PC-9 (cell line): Measurements from ENCODE around the gene MYLK. TPM values are rescaled to one million over a fixed set of nuclear protein-coding genes. Genes with fewer than 3 reads are reported as not detected.

Experiments
- BruUV-seq: library from RNA; stranded (reverse); fragments of 400-500 nt; replicated peaks from 2 replicates; lab custom pipeline; 2021; lab: Mats Ljungman, UMichigan
- CTCF ChIA-PET: fragments of 300-600 bp; sonication (Branson Sonifier 250); formaldehyde crosslinking; loops from one replicate; lab custom pipeline; 2022; ENCODE audit warnings: antibody characterized with exemption; lab: Charles Lee
- POLR2A ChIA-PET: fragments of 300-600 bp; sonication (Branson Sonifier 250); formaldehyde crosslinking; loops from one replicate; lab custom pipeline; 2022; ENCODE audit warnings: antibody characterized with exemption; ENCODE audit not compliant: unreplicated experiment; lab: Charles Lee
- DNase-seq, 2 experiments: peaks; one replicate each; pipeline versions ENCODE4 v3.0.0 to v3.0.0-alpha.2; 2015 to 2022; ENCODE audit warnings: mixed read lengths in 1 of 2
- H2AFZ ChIP-seq: fragments of 200-600 bp; sonication (generic); 2 replicates; pipeline ENCODE4 v1.8.1; 2017; ENCODE audit warnings: antibody characterized with exemption
- H3F3A ChIP-seq: fragments of 200-600 bp; sonication (generic); 2 replicates; pipeline ENCODE4 v1.8.1; 2017; ENCODE audit warnings: antibody characterized with exemption, mild to moderate bottlenecking, low read depth; ENCODE audit not compliant: insufficient read depth
- H3K27ac ChIP-seq: fragments of 200-600 bp; sonication (generic); 2 replicates; pipeline ENCODE4 v1.6.1; 2016; ENCODE audit warnings: mixed run types
- H3K27me3 ChIP-seq: fragments of 200-600 bp; sonication (generic); 2 replicates; pipeline ENCODE4 v1.6.1; 2016; ENCODE audit warnings: low read depth, mixed run types; ENCODE audit not compliant: insufficient read depth
- H3K36me3 ChIP-seq: fragments of 200-600 bp; sonication (generic); 2 replicates; pipeline ENCODE4 v1.6.1; 2016; ENCODE audit warnings: low read depth, mixed run types
- H3K4me1 ChIP-seq: fragments of 200-600 bp; sonication (generic); replicated peaks from 2 replicates; pipeline ENCODE4 v1.6.1; 2016; ENCODE audit warnings: mixed run types; ENCODE audit not compliant: insufficient read depth
- H3K4me2 ChIP-seq: fragments of 200-600 bp; sonication (generic); 2 replicates; pipeline ENCODE4 v1.6.1; 2017; ENCODE audit warnings: mixed run types
- H3K4me3 ChIP-seq: fragments of 200-600 bp; sonication (generic); 2 replicates; pipeline ENCODE4 v1.6.1; 2016; ENCODE audit warnings: mixed run types
- H3K79me2 ChIP-seq: fragments of 200-600 bp; sonication (generic); 2 replicates; pipeline ENCODE4 v1.6.1; 2017; ENCODE audit warnings: low read depth, mixed run types
- H3K9me2 ChIP-seq: fragments of 200-600 bp; sonication (generic); 2 replicates; pipeline ENCODE4 v1.8.1; 2017; ENCODE audit warnings: mild to moderate bottlenecking; ENCODE audit not compliant: insufficient read depth
- H3K9me3 ChIP-seq: fragments of 200-600 bp; sonication (generic); 2 replicates; pipeline ENCODE4 v1.8.1; 2016; ENCODE audit warnings: low read depth; ENCODE audit not compliant: insufficient read depth
- H4K20me1 ChIP-seq: fragments of 200-600 bp; sonication (generic); 2 replicates; pipeline ENCODE4 v1.8.1; 2017; ENCODE audit not compliant: insufficient read depth
- EZH2 ChIP-seq: fragments of 200-600 bp; sonication (generic); IDR thresholded peaks from 2 replicates; pipeline ENCODE4 v1.8.0; 2017; ENCODE audit warnings: antibody characterized with exemption, low read depth
- intact Hi-C: fragments of 100-400 bp; cut with micrococcal nuclease; formaldehyde crosslinking; loops from one replicate; pipeline ENCODE4 v1.10.0; 2022; ENCODE audit not compliant: unreplicated experiment
- total RNA-seq: library from RNA; stranded (reverse); gene quantifications from 2 replicates; pipeline ENCODE4 v1.2.3, GENCODE V29; 2021
- TF ChIP-seq, protein P1 (sequence below): fragments of 200-600 bp; sonication (generic); conservative IDR thresholded peaks from 2 replicates; pipeline ENCODE4 v1.6.1; 2017; ENCODE audit warnings: mixed run types, antibody characterized with exemption, mild to moderate bottlenecking, moderate library complexity

Gene MYLK
- total RNA-seq, 1 experiment from 2014 or later, result 0.72 TPM

DNA sequence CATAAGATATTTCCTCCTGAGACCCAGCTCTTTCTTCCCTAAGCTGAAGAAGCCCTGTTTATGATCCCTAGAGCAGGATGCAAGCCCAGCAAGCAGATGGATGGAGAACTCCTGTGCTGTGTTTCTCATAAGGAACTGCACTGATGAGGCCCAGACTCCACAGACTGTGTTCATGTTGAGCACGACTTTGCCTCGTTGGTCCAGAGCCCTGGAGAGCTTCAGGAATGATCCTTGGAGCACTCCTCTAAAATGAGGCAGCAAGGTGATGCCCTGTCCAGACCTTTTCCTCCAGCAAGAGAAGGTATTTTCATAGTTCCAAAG, 83.8 kb downstream of the MYLK start:
- Histone ChIP-seq H3K4me1 (no peaks in the 10 kb centered on the region), H3K27me3 (no peaks in the 10 kb centered on the region), H3K79me2 (no peaks in the 10 kb centered on the region), H3K27ac (no peak overlapping the region), H4K20me1 (no peaks in the 10 kb centered on the region), H2AFZ (no peak overlapping the region), H3F3A (no peaks in the 10 kb centered on the region), H3K9me2 (no peaks in the 10 kb centered on the region), H3K4me3 (no peak overlapping the region), H3K36me3 (no peaks in the 10 kb centered on the region), H3K4me2 (no peak overlapping the region), H3K9me3 (no peaks in the 10 kb centered on the region)
- TF ChIP-seq, protein P1, sequence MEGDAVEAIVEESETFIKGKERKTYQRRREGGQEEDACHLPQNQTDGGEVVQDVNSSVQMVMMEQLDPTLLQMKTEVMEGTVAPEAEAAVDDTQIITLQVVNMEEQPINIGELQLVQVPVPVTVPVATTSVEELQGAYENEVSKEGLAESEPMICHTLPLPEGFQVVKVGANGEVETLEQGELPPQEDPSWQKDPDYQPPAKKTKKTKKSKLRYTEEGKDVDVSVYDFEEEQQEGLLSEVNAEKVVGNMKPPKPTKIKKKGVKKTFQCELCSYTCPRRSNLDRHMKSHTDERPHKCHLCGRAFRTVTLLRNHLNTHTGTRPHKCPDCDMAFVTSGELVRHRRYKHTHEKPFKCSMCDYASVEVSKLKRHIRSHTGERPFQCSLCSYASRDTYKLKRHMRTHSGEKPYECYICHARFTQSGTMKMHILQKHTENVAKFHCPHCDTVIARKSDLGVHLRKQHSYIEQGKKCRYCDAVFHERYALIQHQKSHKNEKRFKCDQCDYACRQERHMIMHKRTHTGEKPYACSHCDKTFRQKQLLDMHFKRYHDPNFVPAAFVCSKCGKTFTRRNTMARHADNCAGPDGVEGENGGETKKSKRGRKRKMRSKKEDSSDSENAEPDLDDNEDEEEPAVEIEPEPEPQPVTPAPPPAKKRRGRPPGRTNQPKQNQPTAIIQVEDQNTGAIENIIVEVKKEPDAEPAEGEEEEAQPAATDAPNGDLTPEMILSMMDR, result no peak
- TF ChIP-seq EZH2, result no peak
- ChIA-PET CTCF (no interaction called here), POLR2A (interaction anchor here (0.5 to 0.8 kb wide), 2 partner anchors 14 to 68 kb away, joined by 7 to 8 read pairs; no protein-coding TSS in a partner anchor)
- no TSS peak for BruUV-seq
- intact Hi-C loops, result no loop called here
- DNase-seq, result no peak

DNA sequence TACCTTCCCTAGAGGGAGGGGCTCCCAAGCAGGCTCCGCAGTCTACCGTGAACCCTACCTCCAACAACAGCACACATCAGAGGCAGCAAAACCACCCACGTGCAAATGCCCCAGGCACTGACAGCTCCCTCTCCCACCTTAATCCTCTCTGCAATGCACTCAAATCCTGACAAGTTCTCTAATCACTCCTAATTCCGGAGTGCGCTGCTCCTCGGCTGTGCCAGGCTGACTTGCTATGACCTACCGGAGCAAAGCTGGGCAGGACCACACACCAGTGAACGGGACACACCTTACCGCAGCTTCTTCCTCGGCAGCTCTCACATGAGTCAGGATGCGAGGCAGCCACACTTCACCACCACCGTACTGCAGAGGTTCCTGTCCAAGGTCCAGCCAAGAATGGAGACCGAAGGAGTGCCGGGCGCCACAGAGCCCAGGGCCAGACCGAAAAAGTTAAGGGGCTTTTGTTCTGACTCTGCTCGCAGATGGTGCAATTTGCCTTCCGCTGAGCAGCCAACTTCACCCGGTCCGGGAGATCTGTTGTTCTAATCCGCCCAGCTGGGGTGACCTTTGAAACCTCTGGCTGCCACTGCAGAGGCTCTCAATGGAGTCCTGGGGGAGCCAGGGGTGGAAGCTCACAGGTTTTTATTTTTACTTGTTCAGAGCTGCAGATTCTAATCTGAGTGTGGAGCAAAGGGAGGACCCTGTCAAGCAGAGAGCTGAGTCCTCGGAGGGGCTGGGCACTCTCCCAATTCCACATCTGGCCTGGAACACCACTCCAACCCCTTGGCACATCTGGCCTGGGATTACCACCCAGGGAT, 84.4 kb downstream of the MYLK start:
- no TSS peak for BruUV-seq
- Histone ChIP-seq H3F3A (no peaks in the 10 kb centered on the region), H3K9me3 (no peaks in the 10 kb centered on the region), H3K36me3 (no peaks in the 10 kb centered on the region), H3K4me2 (no peak overlapping the region), H3K27me3 (no peaks in the 10 kb centered on the region), H4K20me1 (no peaks in the 10 kb centered on the region), H3K4me3 (no peak overlapping the region), H3K27ac (no peak overlapping the region), H3K79me2 (no peaks in the 10 kb centered on the region), H2AFZ (no peak overlapping the region), H3K9me2 (no peaks in the 10 kb centered on the region), H3K4me1 (no peaks in the 10 kb centered on the region)
- POLR2A ChIA-PET, result interaction anchor here (0.5 kb wide), 1 partner anchor 67 kb away, joined by 7 read pairs; no protein-coding TSS in a partner anchor
- CTCF ChIA-PET, result no interaction called here
- intact Hi-C loops, result no loop called here
- no peak for TF ChIP-seq EZH2
- TF ChIP-seq, protein P1, result no peak
- peak in 1 of 2 experiments; percentile 26 for DNase-seq

DNA sequence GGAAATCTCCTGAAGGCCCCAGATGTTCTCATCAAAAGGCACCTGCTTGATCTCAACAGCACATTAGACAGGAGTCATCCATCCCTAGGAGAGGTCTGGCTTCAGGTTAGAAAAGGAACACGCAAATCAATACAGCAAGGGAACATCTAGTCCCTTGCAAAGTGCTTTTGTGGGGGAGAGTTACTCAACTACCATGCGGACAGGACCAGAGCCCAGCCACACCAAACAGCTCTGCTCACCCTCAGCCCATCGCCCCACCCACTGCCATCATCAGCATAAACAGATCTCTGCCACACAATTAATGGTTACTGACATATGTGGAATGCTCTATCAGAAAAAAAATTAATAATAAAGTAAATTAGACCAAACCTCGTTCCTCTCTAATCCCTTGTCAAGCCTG, 85.6 kb downstream of the MYLK start:
- Histone ChIP-seq H3F3A (no peaks in the 10 kb centered on the region), H4K20me1 (no peaks in the 10 kb centered on the region), H3K4me1 (peaks cover 1% of the 10 kb centered on the region), H3K27ac (no peak overlapping the region), H3K36me3 (no peaks in the 10 kb centered on the region), H2AFZ (no peak overlapping the region), H3K27me3 (no peaks in the 10 kb centered on the region), H3K4me2 (no peak overlapping the region), H3K4me3 (no peak overlapping the region), H3K9me2 (no peaks in the 10 kb centered on the region), H3K79me2 (no peaks in the 10 kb centered on the region), H3K9me3 (no peaks in the 10 kb centered on the region)
- intact Hi-C loops, result no loop called here
- DNase-seq, result no peak
- CTCF ChIA-PET, result no interaction called here
- TF ChIP-seq, protein P1, result no peak
- TF ChIP-seq EZH2, result no peak
- POLR2A ChIA-PET, result no interaction called here
- no TSS peak for BruUV-seq
